K562 (cell line): Measurements from ENCODE around the gene SYTL5. TPM values are rescaled to one million over a fixed set of nuclear protein-coding genes. Genes with fewer than 3 reads are reported as not detected.

Experiments
- ATAC-seq: fragments of 200-7000 bp; cut with Tn5 transposase; 3 replicates; pipeline ENCODE4 v1.9.1; 2020; ENCODE audit warnings: moderate library complexity
- BruUV-seq: library from RNA; stranded (reverse); fragments of 400-500 nt; replicated peaks from 2 replicates; lab custom pipeline; 2021; lab: Mats Ljungman, UMichigan
- CTCF ChIA-PET: fragments of 300-600 bp; formaldehyde crosslinking; extraction: SDS; loops from one replicate; lab custom pipeline; 2021; ENCODE audit warnings: low intra/inter-chr PET ratio; lab: Yijun Ruan, JAX
- POLR2A ChIA-PET: fragments of 300-600, 350-650 bp; sonication (Branson Sonifier 250); formaldehyde crosslinking; extraction: SDS; loops from one replicate; lab custom pipeline; 2021; ENCODE audit warnings: antibody characterized with exemption, inconsistent platforms; lab: Yijun Ruan, JAX
- DNase-seq, 4 experiments: peaks; one replicate each; pipeline versions ENCODE4 v3.0.0 to v3.0.0-alpha.2; 2011 to 2018; ENCODE audit warnings: low spot score in 3 of 4, mixed read lengths in 3 of 4; ENCODE audit errors: extremely low read depth in 1 of 4
- FAIRE-seq: peaks from 2 replicates; lab custom pipeline; 2011; peaks lifted over from hg19 to GRCh38; lab: Jason Lieb, UNC
- H2AFZ ChIP-seq: 2 replicates; pipeline ENCODE4 v1.6.0; 2011; ENCODE audit warnings: low read depth, low read length, control low read depth, inconsistent platforms
- H3K27ac ChIP-seq: fragments of 200-600 bp; 3 replicates; pipeline ENCODE4 v1.8.0; 2011; ENCODE audit warnings: low read depth, mild to moderate bottlenecking, control low read depth, inconsistent platforms, low read length, moderate library complexity, mixed read lengths; ENCODE audit errors: extremely low read depth
- H3K27me3 ChIP-seq, 2 experiments: fragments of 300-600 bp in 1 of 2; 2 replicates in 1 of 2; 3 replicates in 1 of 2; pipeline versions ENCODE4 v1.6.0 to v1.8.0; 2011; ENCODE audit warnings: inconsistent platforms in 2 of 2, low read length in 2 of 2, mild to moderate bottlenecking in 1 of 2, mixed read lengths in 1 of 2, moderate library complexity in 1 of 2; ENCODE audit not compliant: control insufficient read depth in 2 of 2, insufficient read depth in 2 of 2
- H3K36me3 ChIP-seq: fragments of 300-600 bp; 3 replicates; pipeline ENCODE4 v1.8.0; 2011; ENCODE audit warnings: mild to moderate bottlenecking, low read length, inconsistent platforms; ENCODE audit not compliant: control insufficient read depth, insufficient read depth
- H3K4me1 ChIP-seq, 2 experiments: fragments of 200-600 bp in 1 of 2; replicated peaks in 1 of 2; 2 replicates in 1 of 2; 3 replicates in 1 of 2; pipeline versions ENCODE4 v1.5.1 to v1.8.0; 2011; ENCODE audit warnings: inconsistent platforms in 2 of 2, low read length in 2 of 2, mild to moderate bottlenecking in 1 of 2, mixed read lengths in 1 of 2, moderate library complexity in 1 of 2; ENCODE audit not compliant: control insufficient read depth in 2 of 2, insufficient read depth in 2 of 2
- H3K4me2 ChIP-seq: 2 replicates; pipeline ENCODE4 v1.6.1; 2011; ENCODE audit warnings: low read length, control low read depth, inconsistent platforms, mixed read lengths; ENCODE audit not compliant: insufficient read depth
- H3K4me3 ChIP-seq: fragments of 200-600 bp; sonication (generic), shearing (Covaris generic); 2 replicates; pipeline ENCODE4 v1.5.1; 2016; ENCODE audit warnings: control low read depth, inconsistent platforms
- H3K79me2 ChIP-seq: fragments of 200-600 bp; 3 replicates; pipeline ENCODE4 v1.8.0; 2011; ENCODE audit warnings: low read length, inconsistent platforms; ENCODE audit not compliant: control insufficient read depth, insufficient read depth
- H3K9ac ChIP-seq, 2 experiments: 2 replicates each; pipeline versions ENCODE4 v1.6.0 to v1.6.1; 2011; ENCODE audit warnings: low read depth in 2 of 2, low read length in 2 of 2, control low read depth in 1 of 2, inconsistent platforms in 1 of 2, mild to moderate bottlenecking in 1 of 2, mixed read lengths in 1 of 2; ENCODE audit not compliant: insufficient read depth in 1 of 2
- H3K9me1 ChIP-seq: one replicate; pipeline ENCODE4 v1.6.0; 2011; ENCODE audit warnings: inconsistent platforms, mild to moderate bottlenecking, low read length, moderate library complexity; ENCODE audit not compliant: control insufficient read depth, insufficient read depth
- H3K9me3 ChIP-seq: replicated peaks from 2 replicates; pipeline ENCODE4 v1.5.1; 2011; ENCODE audit warnings: low read depth, low read length, inconsistent platforms; ENCODE audit not compliant: control insufficient read depth, insufficient read depth
- H4K20me1 ChIP-seq: replicated peaks from 2 replicates; pipeline ENCODE4 v1.6.1; 2011; ENCODE audit warnings: low read length, inconsistent platforms, mixed read lengths; ENCODE audit not compliant: control insufficient read depth, insufficient read depth
- CHD7 ChIP-seq: fragments of 200-600 bp; sonication (generic); IDR thresholded peaks from one replicate; pipeline ENCODE4 v1.6.1; 2012; ENCODE audit warnings: mild to moderate bottlenecking, low read depth, low read length, inconsistent platforms
- FOS ChIP-seq: IDR thresholded peaks from 3 replicates; pipeline ENCODE4 v1.6.1; 2011; ENCODE audit not compliant: insufficient read length; ENCODE audit errors: extremely low read depth
- HDAC3 ChIP-seq: fragments of 450-650 bp; IDR thresholded peaks from 2 replicates; pipeline ENCODE4 v1.6.1; 2018; ENCODE audit warnings: borderline replicate concordance, mild to moderate bottlenecking, moderate library complexity; ENCODE audit not compliant: partially characterized antibody
- TEAD2 ChIP-seq: fragments of 450-650 bp; IDR thresholded peaks from 2 replicates; pipeline ENCODE4 v1.6.1; 2016; ENCODE audit warnings: missing genetic modification characterization, control low read depth, missing compliant biosample characterization
- TRIM24 ChIP-seq, 2 experiments: fragments of 450-650 bp; IDR thresholded peaks; 2 replicates each; pipeline ENCODE4 v1.6.1; 2016
- XRCC4 ChIP-seq: IDR thresholded peaks from one replicate; pipeline ENCODE4 v1.6.1; 2011; ENCODE audit not compliant: insufficient read depth, insufficient read length; ENCODE audit errors: extremely low read depth
- YBX1 ChIP-seq: fragments of 450-650 bp; IDR thresholded peaks from 2 replicates; pipeline ENCODE4 v1.7.1; 2016; ENCODE audit warnings: mild to moderate bottlenecking
- ZHX1 ChIP-seq: fragments of 150-350 bp; conservative IDR thresholded peaks from 2 replicates; pipeline ENCODE4 v1.6.1; 2014; ENCODE audit warnings: low read length
- ZNF77 ChIP-seq: fragments of 250-450 bp; sonication (Bioruptor Pico); IDR thresholded peaks from 2 replicates; pipeline ENCODE4 v1.5.0; 2020
- in situ Hi-C: fragments of 300-500 bp; cut with MboI; formaldehyde crosslinking; loops from 4 replicates; pipeline ENCODE4 v1.15.0; 2018; ENCODE audit warnings: inconsistent platforms, mixed read lengths
- intact Hi-C: fragments of 100-400 bp; cut with micrococcal nuclease; formaldehyde crosslinking; loops from 2 replicates; pipeline ENCODE4 v1.14.2; 2022
- polyA plus RNA-seq, 8 experiments: library from polyadenylated mRNA; depleted of rRNA in 4 of 8; stranded (reverse) in 5 of 8; unstranded in 3 of 8; fragments of >200 nt; fragmentation: Nextera tagmentation in 2 of 8; fragmentation: Illumina TruSeq in 1 of 8; extraction: Ambion mirVana in 2 of 8; extraction: Trizol in 1 of 8; gene quantifications; 2 replicates each; pipeline versions ENCODE4 v1.2.1 to v1.2.3, GENCODE V29; 2011 to 2014; ENCODE audit warnings: inconsistent platforms in 1 of 8, missing spikeins in 1 of 8
- total RNA-seq, 7 experiments: library from RNA; depleted of rRNA in 6 of 7; stranded (reverse); fragments of >200 nt in 6 of 7; fragmentation: Illumina TruSeq in 2 of 7; extraction: Trizol in 2 of 7; gene quantifications; 2 replicates each; pipeline versions ENCODE4 v1.2.1 to v1.2.3, GENCODE V29; 2011 to 2021; ENCODE audit warnings: low replicate concordance in 1 of 7

SYTL5 gene
- total and polyA plus RNA-seq, 9 of the 15 experiments (the other 6 are each of a cell fraction or from before 2014, with no cell fraction given): 0.01 to 0.25 (median 0.09) TPM

DNA sequence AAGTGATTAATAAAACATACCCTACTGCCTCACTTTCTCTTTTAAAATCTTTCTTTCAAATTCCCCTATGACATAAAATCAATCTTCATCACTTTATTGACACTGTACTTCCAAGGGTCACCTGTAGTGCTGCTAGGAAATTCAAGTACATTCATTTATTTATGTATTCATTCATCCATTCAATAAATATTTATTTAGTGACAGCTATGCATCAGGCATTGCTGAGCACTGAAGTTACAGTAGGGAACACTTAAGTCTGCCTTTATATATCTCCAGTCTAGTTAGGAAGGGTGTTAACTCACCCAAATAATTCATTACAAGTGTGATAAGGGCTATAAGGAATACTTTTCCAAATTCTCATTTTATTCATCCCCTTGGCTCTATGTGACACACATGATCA is 2.3 kb downstream of the SYTL5 start:
- TF ChIP-seq HDAC3 (no peak), ZHX1 (no peak), FOS (no peak), YBX1 (no peak), TRIM24 (IDR thresholded peaks at IDR 0.05) (no peak), ZNF77 (CRISPR knock-in tag) (no peak), CHD7 (no peak), XRCC4 (no peak), TEAD2 (tag) (no peak)
- H3K27me3 ChIP-seq: no peaks in the 10 kb centered on the region
- no peaks in the 10 kb centered on the region for H3K36me3 ChIP-seq
- no peaks in the 10 kb centered on the region for H3K9me1 ChIP-seq
- H3K9me3 ChIP-seq: no peaks in the 10 kb centered on the region
- in situ Hi-C loops (no loop called here), intact Hi-C loops (no loop called here)
- POLR2A ChIA-PET: interaction anchor here (0.7 to 1.4 kb wide), 2 partner anchors 10 to 11 kb away, joined by 4 to 5 read pairs; no protein-coding TSS in a partner anchor
- DNase-seq (no peak), FAIRE-seq (no peak), ATAC-seq (no peak)
- no peak overlapping the region for H3K9ac ChIP-seq
- H3K4me1 ChIP-seq: no peaks in the 10 kb centered on the region
- H4K20me1 ChIP-seq: no peaks in the 10 kb centered on the region
- no TSS peak for BruUV-seq
- no peak overlapping the region for H3K4me3 ChIP-seq
- no peak overlapping the region for H2AFZ ChIP-seq
- CTCF ChIA-PET: no interaction called here
- no peaks in the 10 kb centered on the region for H3K79me2 ChIP-seq
- no peak overlapping the region for H3K27ac ChIP-seq
- H3K4me2 ChIP-seq: no peak overlapping the region
